Activated CD8-positive, alpha-beta T cell treated with anti-CD3 and anti-CD28 coated beads for 36 hours (primary cell): ENCODE results near the gene MTG1. TPM values are rescaled to one million over a fixed set of nuclear protein-coding genes. Genes with fewer than 3 reads are reported as not detected.

Experiments
- ATAC-seq: fragments of 200-7000 bp; cut with Tn5 transposase; one replicate; pipeline ENCODE4 v1.10.0; 2021; ENCODE audit warnings: mild to moderate bottlenecking, moderate library complexity
- CTCF ChIA-PET: fragments of 350-600 bp; sonication (Branson Sonifier 250); formaldehyde crosslinking; loops from one replicate; lab custom pipeline; 2021; ENCODE audit warnings: antibody characterized with exemption; lab: Charles Lee
- POLR2A ChIA-PET: fragments of 350-600 bp; sonication (Branson Sonifier 250); formaldehyde crosslinking; loops from one replicate; lab custom pipeline; 2021; ENCODE audit warnings: antibody characterized with exemption; lab: Charles Lee
- DNase-seq: peaks from one replicate; pipeline ENCODE4 v3.0.0-alpha.2; 2020
- H3K27ac Mint-ChIP-seq: one replicate; pipeline ENCODE4 v1.8.0; 2021; ENCODE audit warnings: mild to moderate bottlenecking, mixed read lengths
- H3K27me3 Mint-ChIP-seq: one replicate; pipeline ENCODE4 v1.8.0; 2021; ENCODE audit warnings: mixed read lengths
- H3K36me3 Mint-ChIP-seq: one replicate; pipeline ENCODE4 v1.8.0; 2021; ENCODE audit warnings: low read depth, mixed read lengths
- H3K4me1 Mint-ChIP-seq: one replicate; pipeline ENCODE4 v1.8.0; 2021; ENCODE audit warnings: low read depth, mixed read lengths
- H3K4me3 Mint-ChIP-seq: one replicate; pipeline ENCODE4 v1.8.0; 2021; ENCODE audit warnings: mild to moderate bottlenecking, moderate library complexity, mixed read lengths
- H3K9me3 Mint-ChIP-seq: one replicate; pipeline ENCODE4 v1.8.0; 2021; ENCODE audit warnings: mixed read lengths
- CTCF ChIP-seq: fragments of 200-600 bp; IDR thresholded peaks from one replicate; pipeline ENCODE4 v1.8.0; 2022; ENCODE audit warnings: antibody characterized with exemption, mild to moderate bottlenecking
- intact Hi-C: fragments of 100-400 bp; cut with micrococcal nuclease; formaldehyde crosslinking; loops from one replicate; pipeline ENCODE4 v1.10.0; 2022
- total RNA-seq, 2 experiments: library from RNA; stranded (reverse); gene quantifications; one replicate each; pipeline ENCODE4 v1.2.3, GENCODE V29; 2021

MTG1 gene
- total RNA-seq, 2 experiments from 2014 or later: 45.7 to 48.9 TPM

GRCh38 chr10:133451346-133451745 is 57.4 kb downstream of the MTG1 start:
- DNase-seq: no peak
- POLR2A ChIA-PET: interaction anchor here (1.0 kb wide), 1 partner anchor 8 kb away, joined by 3 read pairs; no protein-coding TSS in a partner anchor

GRCh38 chr10:133452453-133452852 is 58.5 kb downstream of the MTG1 start:
- Mint-ChIP-seq H3K36me3 (peaks cover 14% of the 10 kb centered on the region), H3K4me3 (no peak overlapping the region), H3K4me1 (no peaks in the 10 kb centered on the region), H3K27me3 (no peaks in the 10 kb centered on the region), H3K27ac (no peak overlapping the region), H3K9me3 (peaks cover 19% of the 10 kb centered on the region)
- ChIA-PET POLR2A (no interaction called here), CTCF (no interaction called here)
- no peak for DNase-seq
- TF ChIP-seq CTCF: no peak
- intact Hi-C loops: no loop called here
- no peak for ATAC-seq

More at GRCh38 chr10:133451346-133451745, 57.4 kb downstream of the MTG1 start:
- CTCF ChIA-PET: interaction anchor here (1.6 kb wide), 1 partner anchor 13 kb away, joined by 8 read pairs; no protein-coding TSS in a partner anchor
- TF ChIP-seq CTCF: no peak
- intact Hi-C loops: no loop called here
- H3K4me1 Mint-ChIP-seq: no peaks in the 10 kb centered on the region
- no peak overlapping the region for H3K27ac Mint-ChIP-seq
- no peaks in the 10 kb centered on the region for H3K27me3 Mint-ChIP-seq
- no peak overlapping the region for H3K4me3 Mint-ChIP-seq
- peaks cover 28% of the 10 kb centered on the region for H3K9me3 Mint-ChIP-seq
- no peak for ATAC-seq
- peaks cover 22% of the 10 kb centered on the region for H3K36me3 Mint-ChIP-seq

GRCh38 chr10:133453516-133454203 is 59.7 kb downstream of the MTG1 start, which contains the start of gene SCART1:
Gene SCART1 (plus strand): TSS chr10:133453945. CDS start chr10:133453998, 53 bp downstream.
- ChIA-PET CTCF (no interaction called here), POLR2A (interaction anchor here (0.7 kb wide), 1 partner anchor 502 kb away, joined by 3 read pairs; no protein-coding TSS in a partner anchor)
- peaks cover 7% of the 10 kb centered on the region for H3K9me3 Mint-ChIP-seq
- peaks cover 6% of the 10 kb centered on the region for H3K36me3 Mint-ChIP-seq
- TF ChIP-seq CTCF: no peak
- no peak within 1 kb of the TSS for H3K4me3 Mint-ChIP-seq
- H3K4me1 Mint-ChIP-seq: no peaks in the 10 kb centered on the region
- intact Hi-C loops: no loop called here
- H3K27ac Mint-ChIP-seq: no peak within 1 kb of the TSS
- ATAC-seq: peak; percentile 64
- H3K27me3 Mint-ChIP-seq: no peaks in the 10 kb centered on the region
- DNase-seq: no peak

- Mint-ChIP-seq H3K9me3 (peaks cover 2% of the 10 kb centered on the region), H3K27me3 (no peaks in the 10 kb centered on the region), H3K4me1 (no peaks in the 10 kb centered on the region), H3K36me3 (peaks cover 1% of the 10 kb centered on the region), H3K4me3 (no peak overlapping the region), H3K27ac (no peak overlapping the region)
- no peak for ATAC-seq
- intact Hi-C loops: no loop called here
- ChIA-PET CTCF (interaction anchor here (0.7 kb wide), 1 partner anchor 66 kb away, joined by 3 read pairs; no protein-coding TSS in a partner anchor), POLR2A (interaction anchor here (0.7 kb wide), 1 partner anchor 503 kb away, joined by 3 read pairs; no protein-coding TSS in a partner anchor)
- DNase-seq: no peak
- no peak for TF ChIP-seq CTCF
These were observed 60.4 kb downstream of the MTG1 start for GRCh38 chr10:133454204-133454893.
